HepG2 (cell line): ENCODE results near the gene DHX8. TPM values are rescaled to one million over a fixed set of nuclear protein-coding genes. Genes with fewer than 3 reads are reported as not detected.

ENCODE experiments used
- BORCS8-MEF2B ChIP-seq: sonication (generic); formaldehyde crosslinking; IDR thresholded peaks from 2 replicates; pipeline ENCODE4 v1.8.0; 2022; ENCODE audit warnings: mild to moderate bottlenecking, missing genetic modification reagents
- CBX1 ChIP-seq: IDR thresholded peaks from one replicate; pipeline ENCODE4 v1.6.1; 2016; ENCODE audit warnings: antibody characterized with exemption, low read depth
- FOXK2 ChIP-seq: fragments of 450-650 bp; IDR thresholded peaks from 2 replicates; pipeline ENCODE4 v1.6.1; 2016
- HDAC1 ChIP-seq: sonication (generic); formaldehyde crosslinking; IDR thresholded peaks from 2 replicates; pipeline ENCODE4 v1.5.1; 2020; ENCODE audit warnings: mild to moderate bottlenecking, missing genetic modification reagents
- KAT7 ChIP-seq: IDR thresholded peaks from 2 replicates; pipeline ENCODE4 v1.6.1; 2018; ENCODE audit warnings: borderline replicate concordance, missing compliant biosample characterization
- MAFG ChIP-seq: sonication (generic); formaldehyde crosslinking; IDR thresholded peaks from 2 replicates; pipeline ENCODE4 v1.5.1; 2020; ENCODE audit warnings: mild to moderate bottlenecking, missing genetic modification reagents
- MIER2 ChIP-seq: IDR thresholded peaks from 2 replicates; pipeline ENCODE4 v1.6.1; 2016; ENCODE audit warnings: missing biosample characterization, missing genetic modification reagents
- MIXL1 ChIP-seq: IDR thresholded peaks from 2 replicates; pipeline ENCODE4 v1.6.1; 2016
- NFIC ChIP-seq: IDR thresholded peaks from 2 replicates; pipeline ENCODE4 v1.6.1; 2012; ENCODE audit warnings: mild to moderate bottlenecking, low read length, inconsistent platforms
- PHF21A ChIP-seq: sonication (generic); formaldehyde crosslinking; IDR thresholded peaks from 2 replicates; pipeline ENCODE4 v1.5.0; 2020; ENCODE audit warnings: mild to moderate bottlenecking, missing genetic modification reagents
- PTBP1 ChIP-seq: fragments of 200-400 bp; formaldehyde crosslinking; IDR thresholded peaks from 2 replicates; pipeline ENCODE4 v1.6.1; 2018; ENCODE audit warnings: low read length, low read depth; ENCODE audit not compliant: poor library complexity, severe bottlenecking
- SAFB2 ChIP-seq: sonication (generic); formaldehyde crosslinking; IDR thresholded peaks from 2 replicates; pipeline ENCODE4 v1.5.1; 2020; ENCODE audit warnings: missing genetic modification reagents, low read depth, mild to moderate bottlenecking, borderline replicate concordance
- TEAD3 ChIP-seq: optimal IDR thresholded peaks from 2 replicates; pipeline ENCODE3; 2016; ENCODE audit warnings: borderline replicate concordance
- TFE3 ChIP-seq: IDR thresholded peaks from 2 replicates; pipeline ENCODE4 v1.6.1; 2016
- ZBTB21 ChIP-seq: sonication (generic); formaldehyde crosslinking; IDR thresholded peaks from 2 replicates; pipeline ENCODE4 v1.4.0; 2020; ENCODE audit warnings: missing genetic modification reagents
- ZKSCAN1 ChIP-seq: fragments of 150-350 bp; IDR thresholded peaks from 2 replicates; pipeline ENCODE4 v1.6.1; 2014; ENCODE audit warnings: low read length
- ZNF136 ChIP-seq: sonication (generic); formaldehyde crosslinking; IDR thresholded peaks from 2 replicates; pipeline ENCODE4 v1.8.1; 2022; ENCODE audit warnings: low read depth, mild to moderate bottlenecking, moderate library complexity, missing genetic modification reagents
- ZNF180 ChIP-seq: sonication (generic); formaldehyde crosslinking; IDR thresholded peaks from 2 replicates; pipeline ENCODE4 v1.4.0; 2020; ENCODE audit warnings: low read depth, missing genetic modification reagents, borderline replicate concordance
- ZNF414 ChIP-seq: sonication (generic); formaldehyde crosslinking; IDR thresholded peaks from 2 replicates; pipeline ENCODE4 v1.5.0; 2020; ENCODE audit warnings: missing genetic modification reagents
- ZNF44 ChIP-seq: sonication (generic); formaldehyde crosslinking; IDR thresholded peaks from 2 replicates; pipeline ENCODE4 v1.5.1; 2020; ENCODE audit warnings: mild to moderate bottlenecking, missing genetic modification reagents
- ZNF460 ChIP-seq: sonication (generic); formaldehyde crosslinking; IDR thresholded peaks from 2 replicates; pipeline ENCODE4 v1.5.1; 2020; ENCODE audit warnings: missing genetic modification reagents, mild to moderate bottlenecking, borderline replicate concordance
- ZNF607 ChIP-seq: sonication (generic); formaldehyde crosslinking; IDR thresholded peaks from 2 replicates; pipeline ENCODE4 v1.5.1; 2020; ENCODE audit warnings: missing genetic modification reagents, mild to moderate bottlenecking, borderline replicate concordance
- ZNF747 ChIP-seq: sonication (generic); formaldehyde crosslinking; IDR thresholded peaks from 2 replicates; pipeline ENCODE4 v1.8.1; 2023; ENCODE audit warnings: missing genetic modification reagents, mild to moderate bottlenecking, borderline replicate concordance
- polyA plus RNA-seq, 8 experiments: library from polyadenylated mRNA; depleted of rRNA in 3 of 8; stranded (reverse) in 7 of 8; unstranded in 1 of 8; fragments of >200 nt; fragmentation: Illumina TruSeq in 4 of 8; extraction: Trizol in 4 of 8; gene quantifications; 2 replicates each; pipeline versions ENCODE4 v1.2.1 to v1.2.3, GENCODE V29; 2011 to 2016; ENCODE audit warnings: low read depth in 4 of 8, missing spikeins in 1 of 8, mixed read lengths in 1 of 8; ENCODE audit not compliant: insufficient read depth in 1 of 8
- total RNA-seq, 5 experiments: library from RNA; depleted of rRNA; stranded (reverse); fragments of >200 nt; fragmentation: Illumina TruSeq; extraction: Trizol; gene quantifications; 2 replicates each; pipeline ENCODE4 v1.2.3, GENCODE V29; 2016; ENCODE audit warnings: low read depth in 1 of 5
- TF ChIP-seq, protein P1 (sequence below): sonication (generic); formaldehyde crosslinking; IDR thresholded peaks from 2 replicates; pipeline ENCODE4 v1.5.0; 2020; ENCODE audit warnings: missing genetic modification reagents
- TF ChIP-seq, protein P2 (sequence below): sonication (generic); formaldehyde crosslinking; IDR thresholded peaks from 2 replicates; pipeline ENCODE4 v1.9.0; 2021; ENCODE audit warnings: missing genetic modification reagents, borderline replicate concordance

DHX8 gene
- total and polyA plus RNA-seq, 2 of the 13 experiments (the other 11 are each of a cell fraction or from before 2014, with no cell fraction given) = 24.8 to 48.9 TPM

DNA sequence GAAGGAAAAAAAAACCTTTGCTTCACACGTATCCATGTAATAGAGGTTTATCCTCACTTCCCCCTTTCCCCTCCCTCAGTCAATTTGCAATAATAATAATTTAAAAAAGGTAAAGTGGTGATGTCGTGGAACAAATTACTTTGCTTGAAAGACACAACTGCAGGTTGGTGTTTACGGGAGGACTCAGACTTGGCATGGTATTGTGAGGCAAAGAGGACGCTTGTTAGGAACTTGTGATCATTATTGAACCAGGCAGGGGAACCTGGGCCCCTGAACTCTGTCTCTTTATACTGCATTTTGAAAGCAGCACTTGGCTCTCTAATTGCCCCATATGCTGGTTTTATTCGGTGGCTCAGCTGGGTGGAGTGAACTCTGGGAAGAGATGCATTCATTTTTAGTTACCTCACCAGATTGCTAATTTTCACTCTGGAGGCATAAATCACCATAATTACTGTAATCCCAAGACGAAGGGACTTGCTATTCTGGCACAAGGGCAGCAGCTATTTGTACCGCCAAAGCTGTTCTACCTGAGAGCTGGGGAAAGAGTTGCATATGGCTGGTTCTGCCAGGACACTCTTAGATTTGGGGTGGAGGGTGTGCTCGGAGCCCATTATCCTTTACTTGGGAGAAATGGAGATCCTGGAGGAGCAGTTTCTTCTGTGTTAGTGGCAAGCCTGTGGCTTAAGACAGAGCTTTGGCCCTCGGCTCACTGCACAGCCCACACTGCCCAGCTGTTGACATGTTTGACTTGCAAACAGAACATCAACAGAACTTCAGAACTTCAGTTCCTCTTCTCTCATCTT, 5.7 kb upstream of the DHX8 start (continued):
- TF ChIP-seq NFIC = peak; percentile 52; the same call in 1 of the 2 replicates
- TF ChIP-seq ZBTB21 (CRISPR knock-in tag) = no peak
- no peak for TF ChIP-seq MAFG
- peak; percentile 83 for TF ChIP-seq TFE3 (CRISPR knock-in tag)
- TF ChIP-seq, protein P1, sequence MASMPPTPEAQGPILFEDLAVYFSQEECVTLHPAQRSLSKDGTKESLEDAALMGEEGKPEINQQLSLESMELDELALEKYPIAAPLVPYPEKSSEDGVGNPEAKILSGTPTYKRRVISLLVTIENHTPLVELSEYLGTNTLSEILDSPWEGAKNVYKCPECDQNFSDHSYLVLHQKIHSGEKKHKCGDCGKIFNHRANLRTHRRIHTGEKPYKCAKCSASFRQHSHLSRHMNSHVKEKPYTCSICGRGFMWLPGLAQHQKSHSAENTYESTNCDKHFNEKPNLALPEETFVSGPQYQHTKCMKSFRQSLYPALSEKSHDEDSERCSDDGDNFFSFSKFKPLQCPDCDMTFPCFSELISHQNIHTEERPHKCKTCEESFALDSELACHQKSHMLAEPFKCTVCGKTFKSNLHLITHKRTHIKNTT (CRISPR knock-in tag) = no peak
- TF ChIP-seq FOXK2 = no peak
- peak; percentile 7 for TF ChIP-seq TEAD3 (CRISPR knock-in tag)
- TF ChIP-seq ZNF180 (CRISPR knock-in tag) = no peak
- peak; percentile 4; the same call in 1 of the 2 replicates for TF ChIP-seq MIER2 (CRISPR knock-in tag)
- TF ChIP-seq MIXL1 = peak; percentile 90
- TF ChIP-seq, protein P2, sequence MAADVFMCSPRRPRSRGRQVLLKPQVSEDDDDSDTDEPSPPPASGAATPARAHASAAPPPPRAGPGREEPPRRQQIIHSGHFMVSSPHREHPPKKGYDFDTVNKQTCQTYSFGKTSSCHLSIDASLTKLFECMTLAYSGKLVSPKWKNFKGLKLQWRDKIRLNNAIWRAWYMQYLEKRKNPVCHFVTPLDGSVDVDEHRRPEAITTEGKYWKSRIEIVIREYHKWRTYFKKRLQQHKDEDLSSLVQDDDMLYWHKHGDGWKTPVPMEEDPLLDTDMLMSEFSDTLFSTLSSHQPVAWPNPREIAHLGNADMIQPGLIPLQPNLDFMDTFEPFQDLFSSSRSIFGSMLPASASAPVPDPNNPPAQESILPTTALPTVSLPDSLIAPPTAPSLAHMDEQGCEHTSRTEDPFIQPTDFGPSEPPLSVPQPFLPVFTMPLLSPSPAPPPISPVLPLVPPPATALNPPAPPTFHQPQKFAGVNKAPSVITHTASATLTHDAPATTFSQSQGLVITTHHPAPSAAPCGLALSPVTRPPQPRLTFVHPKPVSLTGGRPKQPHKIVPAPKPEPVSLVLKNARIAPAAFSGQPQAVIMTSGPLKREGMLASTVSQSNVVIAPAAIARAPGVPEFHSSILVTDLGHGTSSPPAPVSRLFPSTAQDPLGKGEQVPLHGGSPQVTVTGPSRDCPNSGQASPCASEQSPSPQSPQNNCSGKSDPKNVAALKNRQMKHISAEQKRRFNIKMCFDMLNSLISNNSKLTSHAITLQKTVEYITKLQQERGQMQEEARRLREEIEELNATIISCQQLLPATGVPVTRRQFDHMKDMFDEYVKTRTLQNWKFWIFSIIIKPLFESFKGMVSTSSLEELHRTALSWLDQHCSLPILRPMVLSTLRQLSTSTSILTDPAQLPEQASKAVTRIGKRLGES (CRISPR knock-in tag) = no peak
- 0 out of 2 replicates have a peak, but pooled peaks have one; percentile 39 for TF ChIP-seq KAT7
- TF ChIP-seq SAFB2 (CRISPR knock-in tag) = no peak
- 0 out of 2 replicates have a peak, but pooled peaks have one; percentile 38 for TF ChIP-seq ZNF607 (CRISPR knock-in tag)
- TF ChIP-seq ZNF747 (CRISPR knock-in tag) = no peak
- no peak for TF ChIP-seq CBX1
- no peak for TF ChIP-seq ZKSCAN1
- TF ChIP-seq PTBP1 = no peak
- no peak for TF ChIP-seq ZNF414
- TF ChIP-seq ZNF44 = 0 out of 2 replicates have a peak, but pooled peaks have one; percentile 73
- TF ChIP-seq PHF21A (CRISPR knock-in tag) = peak; percentile 73
- TF ChIP-seq HDAC1 (CRISPR knock-in tag) = peak; percentile 75; the same call in 1 of the 2 replicates
- no peak for TF ChIP-seq BORCS8-MEF2B (CRISPR knock-in tag)
- TF ChIP-seq ZNF460 (CRISPR knock-in tag) = no peak
- 0 out of 2 replicates have a peak, but pooled peaks have one; percentile 68 for TF ChIP-seq ZNF136
